Amygdala (tissue), 56 donors: ENCODE measurements around the gene GLB1L2.

ENCODE experiments used
- DNase-seq, 56 donors: peaks; one replicate each; lab custom pipeline; 2025; lab: John Stamatoyannopoulos, UW

Gene GLB1L2

GRCh38 chr11:134363592-134363991 lies 31.8 kb downstream of the GLB1L2 start:
- no peak for DNase-seq

GRCh38 chr11:134364261-134364660 lies 32.5 kb downstream of the GLB1L2 start:
- DNase-seq: no peak

DNA sequence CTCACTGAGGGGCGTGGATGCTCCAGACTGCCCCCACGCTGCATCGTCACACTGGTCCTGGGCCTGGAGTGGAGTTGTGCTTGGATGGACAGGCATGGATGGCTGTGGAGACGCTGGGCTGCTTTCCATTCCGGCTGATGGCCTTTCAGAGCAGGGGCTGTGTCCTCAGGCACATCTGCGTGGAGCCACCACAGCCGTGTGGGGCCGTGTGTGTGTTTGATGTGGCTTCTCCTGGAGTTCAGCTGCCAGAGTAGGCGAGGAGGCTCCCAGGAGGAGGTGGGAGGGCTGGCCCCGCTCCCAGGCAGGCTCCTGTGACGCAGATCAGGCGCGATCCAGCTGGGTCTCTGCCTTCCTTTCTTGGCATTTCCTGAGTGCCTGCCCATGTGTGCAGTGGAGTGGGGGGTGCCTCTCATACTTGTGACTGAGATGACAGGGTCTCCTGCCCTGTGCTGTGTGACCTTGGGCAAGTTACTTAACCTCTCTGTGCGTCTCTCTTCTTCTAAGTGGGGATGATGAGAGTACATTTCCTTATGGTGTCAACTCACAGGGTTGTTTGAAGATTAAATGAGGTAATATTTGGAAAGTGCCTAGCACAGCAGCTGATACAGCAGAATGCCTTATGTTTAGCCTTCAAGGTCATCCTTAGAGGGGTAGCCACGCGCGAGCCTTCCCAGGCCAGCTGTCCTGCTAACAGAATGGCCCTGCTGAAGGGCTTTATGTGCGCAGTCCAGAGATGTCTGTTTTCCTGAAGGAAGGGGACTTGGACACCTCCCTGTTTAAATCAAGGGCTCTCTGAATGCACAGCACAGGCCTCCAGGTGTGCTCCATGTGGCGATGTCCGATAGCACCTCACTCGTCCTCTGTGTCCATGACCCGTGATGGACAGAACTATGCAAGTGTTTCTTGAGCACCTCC lies 33.5 kb downstream of the GLB1L2 start:
- DNase-seq: peak in 3 of 56 donors; percentile 17 to 32 (median 25)

DNA sequence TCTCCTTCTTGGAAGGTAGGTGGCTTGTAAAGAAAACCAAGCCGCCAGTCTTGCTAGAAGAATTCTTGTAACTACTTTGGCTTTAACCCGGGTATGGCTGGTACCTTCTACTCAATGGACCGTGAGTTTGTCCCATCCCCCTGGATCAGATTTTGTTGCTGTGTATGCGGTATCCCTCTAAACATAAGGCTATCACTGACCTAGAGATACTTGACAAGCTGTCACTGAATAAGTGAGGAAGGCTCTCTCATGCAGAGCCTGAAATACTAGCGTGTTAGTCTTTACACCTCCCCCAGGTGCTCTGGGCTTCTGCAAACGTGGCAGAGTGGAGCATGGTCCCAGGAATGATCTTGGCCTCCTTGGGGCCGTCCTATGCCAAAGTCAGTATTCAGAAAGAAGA lies 34.5 kb downstream of the GLB1L2 start:
- no peak for DNase-seq

DNA sequence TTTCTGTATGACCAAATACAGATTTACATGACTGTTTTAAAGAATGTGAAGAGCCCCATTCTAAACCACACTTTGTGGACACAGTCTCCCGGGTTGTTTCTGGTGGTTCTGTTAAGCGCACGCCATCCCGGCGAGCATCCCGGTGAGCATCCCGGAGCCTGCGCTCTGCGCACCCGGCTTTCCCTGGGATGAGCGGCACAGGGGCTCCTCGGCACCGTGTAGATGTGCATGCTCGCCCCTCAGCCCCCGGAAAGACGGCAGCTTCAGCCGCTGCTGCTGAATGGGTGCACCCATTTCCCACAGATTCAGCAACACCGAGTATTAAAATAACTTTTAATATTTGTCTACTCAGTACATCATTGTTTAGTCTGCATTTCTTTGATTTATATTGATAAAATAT lies 36.0 kb downstream of the GLB1L2 start:
- DNase-seq: no peak

- no peak for DNase-seq
Observed at GRCh38 chr11:134369656-134370525, 38.1 kb downstream of the GLB1L2 start.

DNA sequence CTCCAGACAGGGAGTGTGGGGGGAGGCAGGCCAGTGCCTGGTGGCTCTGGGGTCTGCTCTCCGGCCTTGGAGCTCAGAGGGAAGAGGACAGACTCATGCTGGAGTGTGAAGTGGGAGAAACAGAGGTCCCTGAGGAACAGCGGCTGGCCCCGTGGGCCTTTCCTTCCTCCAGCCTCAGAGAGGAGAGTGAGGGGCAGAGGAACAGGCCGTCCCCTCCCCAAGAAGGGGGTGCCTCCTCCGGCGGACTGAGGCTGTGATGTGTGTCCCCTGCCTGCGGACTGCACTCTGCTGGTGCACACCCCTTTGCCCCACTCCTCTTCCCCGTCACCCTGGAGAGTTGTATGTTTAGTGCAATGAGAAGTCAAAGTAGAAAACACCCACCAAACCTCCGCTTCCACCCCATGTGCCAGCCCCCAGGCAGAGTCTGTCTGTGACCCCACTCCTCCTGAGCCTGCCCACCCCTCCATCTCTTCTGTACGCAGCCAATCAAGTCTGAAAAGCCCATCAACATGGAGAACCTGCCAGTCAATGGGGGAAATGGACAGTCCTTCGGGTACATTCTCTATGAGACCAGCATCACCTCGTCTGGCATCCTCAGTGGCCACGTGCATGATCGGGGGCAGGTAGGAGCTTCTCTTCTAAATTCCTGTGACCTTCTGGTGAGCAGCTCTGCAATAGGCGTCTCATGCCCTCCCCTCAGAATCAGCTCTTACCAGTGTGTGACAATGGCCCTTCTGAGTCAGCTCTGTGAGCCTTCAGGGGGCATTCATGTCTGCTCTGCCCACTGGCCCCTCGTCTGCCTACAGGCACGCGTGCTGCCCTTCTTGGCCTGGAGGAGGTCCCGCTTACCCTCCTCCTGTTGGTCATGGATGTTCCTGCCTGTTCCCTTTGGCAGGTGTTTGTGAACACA lies 39.0 kb downstream of the GLB1L2 start:
- DNase-seq: no peak

DNA sequence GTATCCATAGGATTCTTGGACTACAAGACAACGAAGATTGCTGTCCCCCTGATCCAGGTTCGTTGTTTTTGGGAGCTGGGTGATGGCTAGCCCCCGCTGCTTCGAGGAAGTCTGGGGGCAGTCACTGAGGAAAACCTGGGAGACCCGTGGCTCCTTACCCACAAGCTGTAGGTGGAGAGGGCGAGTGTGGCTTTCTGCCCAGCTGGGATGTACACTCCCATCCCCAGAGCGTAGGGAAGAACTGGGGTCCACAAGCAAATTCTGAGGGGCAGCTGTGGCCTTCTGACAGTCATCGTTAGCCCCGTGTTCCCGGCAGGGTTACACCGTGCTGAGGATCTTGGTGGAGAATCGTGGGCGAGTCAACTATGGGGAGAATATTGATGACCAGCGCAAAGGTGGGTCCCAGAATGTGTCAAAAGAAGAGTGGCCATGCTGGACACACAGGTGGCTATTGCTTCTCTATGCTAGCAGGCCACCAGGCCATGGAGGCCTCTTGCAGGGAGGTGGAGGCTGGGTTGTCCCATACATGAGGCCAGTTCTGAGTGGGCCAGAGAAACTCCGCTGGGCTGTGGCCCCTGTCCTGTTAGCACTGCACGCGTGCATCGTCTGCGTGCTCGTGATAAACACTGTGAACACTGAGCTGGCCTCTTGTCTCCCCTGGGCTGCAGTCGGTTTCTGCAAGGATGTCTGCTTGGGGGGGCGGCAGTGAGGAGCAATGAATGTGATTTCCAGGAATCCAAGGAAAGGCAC lies 39.8 kb downstream of the GLB1L2 start:
- no peak for DNase-seq

GRCh38 chr11:134372536-134372935 lies 40.7 kb downstream of the GLB1L2 start:
- DNase-seq: no peak

GRCh38 chr11:134372961-134373360 lies 41.2 kb downstream of the GLB1L2 start:
- DNase-seq: peak in 5 of 56 donors; percentile 21 to 42 (median 28)

DNA sequence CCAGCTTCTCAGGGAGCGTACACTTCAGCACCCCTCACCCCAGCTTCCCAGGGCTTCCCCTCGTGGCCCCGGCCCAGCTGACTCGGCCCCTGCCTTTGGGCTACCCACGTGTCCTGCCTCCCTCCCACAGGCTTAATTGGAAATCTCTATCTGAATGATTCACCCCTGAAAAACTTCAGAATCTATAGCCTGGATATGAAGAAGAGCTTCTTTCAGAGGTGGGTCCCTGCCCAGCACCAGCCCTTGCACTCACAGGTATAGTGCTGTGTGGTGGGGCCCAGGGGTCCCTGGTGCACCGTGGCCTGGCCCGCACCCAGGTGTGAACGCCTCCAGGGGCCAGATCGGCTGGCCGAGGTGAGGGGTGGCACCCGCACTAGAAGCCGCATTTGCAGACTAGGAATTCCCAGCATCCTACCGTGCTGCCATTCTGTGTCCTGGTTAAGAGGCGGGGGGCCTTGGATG lies 41.8 kb downstream of the GLB1L2 start:
- no peak for DNase-seq

- DNase-seq: no peak
Observed at GRCh38 chr11:134374171-134374570, 42.4 kb downstream of the GLB1L2 start.

DNA sequence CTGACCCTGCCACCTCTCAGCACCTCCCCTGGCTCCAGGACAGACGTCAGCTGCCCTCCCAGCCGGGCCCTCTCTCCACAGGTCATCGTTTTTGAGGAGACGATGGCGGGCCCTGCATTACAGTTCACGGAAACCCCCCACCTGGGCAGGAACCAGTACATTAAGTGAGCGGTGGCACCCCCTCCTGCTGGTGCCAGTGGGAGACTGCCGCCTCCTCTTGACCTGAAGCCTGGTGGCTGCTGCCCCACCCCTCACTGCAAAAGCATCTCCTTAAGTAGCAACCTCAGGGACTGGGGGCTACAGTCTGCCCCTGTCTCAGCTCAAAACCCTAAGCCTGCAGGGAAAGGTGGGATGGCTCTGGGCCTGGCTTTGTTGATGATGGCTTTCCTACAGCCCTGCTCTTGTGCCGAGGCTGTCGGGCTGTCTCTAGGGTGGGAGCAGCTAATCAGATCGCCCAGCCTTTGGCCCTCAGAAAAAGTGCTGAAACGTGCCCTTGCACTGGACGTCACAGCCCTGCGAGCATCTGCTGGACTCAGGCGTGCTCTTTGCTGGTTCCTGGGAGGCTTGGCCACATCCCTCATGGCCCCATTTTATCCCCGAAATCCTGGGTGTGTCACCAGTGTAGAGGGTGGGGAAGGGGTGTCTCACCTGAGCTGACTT lies 43.2 kb downstream of the GLB1L2 start:
- DNase-seq: no peak

- no peak for DNase-seq
Observed at GRCh38 chr11:134376150-134376921, 44.5 kb downstream of the GLB1L2 start.

DNA sequence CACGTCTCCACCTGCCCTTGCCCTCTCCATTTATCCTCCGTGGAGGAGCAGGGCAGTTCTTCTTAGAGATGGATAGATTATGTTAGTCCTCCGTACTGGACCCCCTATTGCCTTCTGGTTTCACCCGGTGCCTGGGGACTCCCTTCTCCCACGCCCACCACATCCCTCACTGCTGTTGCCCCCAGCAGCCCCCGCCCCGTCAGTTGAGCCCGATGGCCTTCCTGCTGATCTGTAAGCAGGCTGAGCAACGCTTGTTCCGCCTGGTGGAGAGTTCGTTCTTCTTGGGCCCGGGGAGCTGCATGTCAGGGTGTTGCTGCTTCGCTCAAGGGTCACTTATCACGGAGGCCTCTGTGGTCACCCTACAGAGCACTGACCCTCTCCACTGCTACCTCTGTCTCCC lies 46.1 kb downstream of the GLB1L2 start:
- no peak for DNase-seq

- DNase-seq: no peak
Observed at GRCh38 chr11:134379241-134379640, 47.5 kb downstream of the GLB1L2 start.

- DNase-seq: no peak
Observed at GRCh38 chr11:134380229-134380628, 48.4 kb downstream of the GLB1L2 start.

GRCh38 chr11:134380785-134381184 lies 49.0 kb downstream of the GLB1L2 start:
- DNase-seq: no peak
